Measurements from ENCODE around the gene TSC22D1.

GRCh38 chr13:44622708-44623107, 46.6 kb upstream of the TSC22D1 start:
- TF ChIP-seq, protein P1, sequence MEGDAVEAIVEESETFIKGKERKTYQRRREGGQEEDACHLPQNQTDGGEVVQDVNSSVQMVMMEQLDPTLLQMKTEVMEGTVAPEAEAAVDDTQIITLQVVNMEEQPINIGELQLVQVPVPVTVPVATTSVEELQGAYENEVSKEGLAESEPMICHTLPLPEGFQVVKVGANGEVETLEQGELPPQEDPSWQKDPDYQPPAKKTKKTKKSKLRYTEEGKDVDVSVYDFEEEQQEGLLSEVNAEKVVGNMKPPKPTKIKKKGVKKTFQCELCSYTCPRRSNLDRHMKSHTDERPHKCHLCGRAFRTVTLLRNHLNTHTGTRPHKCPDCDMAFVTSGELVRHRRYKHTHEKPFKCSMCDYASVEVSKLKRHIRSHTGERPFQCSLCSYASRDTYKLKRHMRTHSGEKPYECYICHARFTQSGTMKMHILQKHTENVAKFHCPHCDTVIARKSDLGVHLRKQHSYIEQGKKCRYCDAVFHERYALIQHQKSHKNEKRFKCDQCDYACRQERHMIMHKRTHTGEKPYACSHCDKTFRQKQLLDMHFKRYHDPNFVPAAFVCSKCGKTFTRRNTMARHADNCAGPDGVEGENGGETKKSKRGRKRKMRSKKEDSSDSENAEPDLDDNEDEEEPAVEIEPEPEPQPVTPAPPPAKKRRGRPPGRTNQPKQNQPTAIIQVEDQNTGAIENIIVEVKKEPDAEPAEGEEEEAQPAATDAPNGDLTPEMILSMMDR (IDR thresholded peaks at IDR 0.05): no peak
- no peak for TF ChIP-seq EZH2 (IDR thresholded peaks at IDR 0.05)

Data from neural progenitor cell (in vitro differentiated cells).